Measurements from ENCODE around the gene RUSF1.
"Not testable (repeated sequence)": the region's sequence is repeated elsewhere in the genome, so short reads cannot be mapped to it uniquely, and the experiment has no call there.

The RUSF1 gene

GRCh38 chr16:31487720-31488467, 20.3 kb downstream of the RUSF1 start:
- no peak for TF ChIP-seq CTCF (IDR thresholded peaks at IDR 0.05; ENCODE audit: low read depth, low read length)
- in situ Hi-C loops (cut with HindIII; ENCODE audit: low sequenced_read_pairs), result no loop called here
- no peak for DNase-seq (ENCODE audit: low read depth, low spot score)
- H3K4me3 ChIP-seq (ENCODE audit: low read depth, low read length), result peak overlapping the region; percentile 45

GRCh38 chr16:31487071-31487719, 21.0 kb downstream of the RUSF1 start:
- in situ Hi-C loops (cut with HindIII; ENCODE audit: low sequenced_read_pairs), result no loop called here
- no peak for TF ChIP-seq CTCF (IDR thresholded peaks at IDR 0.05; ENCODE audit: low read depth, low read length)
- DNase-seq (ENCODE audit: low read depth, low spot score), result no peak
- H3K4me3 ChIP-seq (ENCODE audit: low read depth, low read length), result peak overlapping the region; percentile 45

DNA sequence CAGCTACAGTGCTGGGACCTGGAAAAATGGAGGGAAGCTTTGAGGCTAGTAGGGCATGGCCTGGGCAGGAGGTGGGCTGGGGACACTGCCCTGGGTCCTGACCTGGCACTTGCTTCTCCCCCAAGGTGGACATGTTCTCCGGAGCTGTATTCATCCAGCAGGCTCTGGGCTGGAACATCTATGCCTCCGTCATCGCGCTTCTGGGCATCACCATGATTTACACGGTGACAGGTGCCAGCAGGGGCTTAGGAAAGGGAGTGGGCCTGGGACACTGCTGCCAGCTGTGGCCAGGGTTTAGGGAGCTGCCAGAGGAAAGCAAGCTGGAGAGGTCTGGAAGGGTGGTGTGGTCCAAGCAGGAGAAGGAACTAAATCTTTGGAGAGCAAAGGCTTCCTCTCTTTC, 22.1 kb downstream of the RUSF1 start:
- no peak overlapping the region for H3K4me3 ChIP-seq (ENCODE audit: low read depth, low read length)
- no peak for DNase-seq (ENCODE audit: low read depth, low spot score)
- in situ Hi-C loops (cut with HindIII; ENCODE audit: low sequenced_read_pairs), result no loop called here
- TF ChIP-seq CTCF (IDR thresholded peaks at IDR 0.05; ENCODE audit: low read depth, low read length), result no peak

DNA sequence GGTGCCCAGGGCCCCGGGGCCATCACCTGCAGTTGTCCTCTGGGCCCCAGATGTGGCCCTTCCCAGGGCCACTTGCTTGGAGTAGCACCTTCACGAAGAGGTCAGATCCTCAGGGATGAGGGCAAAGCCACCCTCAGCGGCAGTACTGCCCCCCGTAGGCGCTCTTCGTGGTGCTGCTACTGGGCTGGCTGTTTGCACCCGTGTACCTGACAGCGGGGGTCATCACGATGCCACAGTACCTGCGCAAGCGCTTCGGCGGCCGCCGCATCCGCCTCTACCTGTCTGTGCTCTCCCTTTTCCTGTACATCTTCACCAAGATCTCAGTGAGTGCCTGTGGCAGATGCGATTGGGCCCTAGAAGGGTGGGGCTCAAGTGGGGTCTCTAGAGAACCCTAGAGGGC, 22.6 kb downstream of the RUSF1 start:
- in situ Hi-C loops (cut with HindIII; ENCODE audit: low sequenced_read_pairs), result no loop called here
- no peak for DNase-seq (ENCODE audit: low read depth, low spot score)
- H3K4me3 ChIP-seq (ENCODE audit: low read depth, low read length), result no peak overlapping the region
- TF ChIP-seq CTCF (IDR thresholded peaks at IDR 0.05; ENCODE audit: low read depth, low read length), result no peak

DNA sequence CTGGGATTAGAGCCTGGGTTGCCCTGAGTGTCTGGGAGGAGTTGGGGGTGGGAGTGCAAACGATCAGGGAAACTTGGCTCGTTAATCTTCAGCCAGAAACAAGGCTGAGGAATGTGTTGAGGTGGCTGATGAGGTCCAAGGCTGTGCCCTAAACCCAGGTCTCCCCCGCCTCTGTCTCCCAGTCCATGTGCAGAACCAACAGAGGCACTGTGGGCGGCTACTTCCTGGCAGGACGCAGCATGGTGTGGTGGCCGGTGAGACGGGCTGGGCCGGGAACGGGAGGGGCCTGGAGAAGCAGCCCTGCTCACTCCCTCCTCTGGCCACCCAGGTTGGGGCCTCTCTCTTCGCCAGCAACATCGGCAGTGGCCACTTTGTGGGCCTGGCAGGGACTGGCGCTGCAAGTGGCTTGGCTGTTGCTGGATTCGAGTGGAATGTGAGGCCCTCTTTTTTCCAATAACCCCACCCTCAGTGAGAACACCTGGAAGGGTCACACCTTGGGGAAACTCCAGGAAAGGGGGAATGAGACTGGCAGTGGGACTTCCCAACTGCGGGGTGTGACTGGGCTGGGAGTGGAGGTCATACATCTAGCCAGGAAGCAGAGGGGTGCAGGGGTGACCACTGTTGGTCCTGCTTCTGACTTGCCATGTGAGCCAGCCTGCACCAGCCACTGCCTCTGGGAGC, 23.6 kb downstream of the RUSF1 start:
- TF ChIP-seq CTCF (IDR thresholded peaks at IDR 0.05; ENCODE audit: low read depth, low read length), result no peak
- DNase-seq (ENCODE audit: low read depth, low spot score), result no peak
- no peak overlapping the region for H3K4me3 ChIP-seq (ENCODE audit: low read depth, low read length)
- in situ Hi-C loops (cut with HindIII; ENCODE audit: low sequenced_read_pairs), result no loop called here

GRCh38 chr16:31484048-31484447, 24.1 kb downstream of the RUSF1 start:
- DNase-seq (ENCODE audit: low read depth, low spot score); H3K4me3 ChIP-seq (ENCODE audit: low read depth, low read length); in situ Hi-C loops (cut with HindIII; ENCODE audit: low sequenced_read_pairs): not testable (repeated sequence)

GRCh38 chr16:31483081-31483480, 25.1 kb downstream of the RUSF1 start, which contains the start of gene SLC5A2:
TSS of gene SLC5A2 (plus strand) at chr16:31483123. CDS start at chr16:31483137, 14 bp downstream.
- DNase-seq (ENCODE audit: low read depth, low spot score), result no peak
- TF ChIP-seq CTCF (IDR thresholded peaks at IDR 0.05; ENCODE audit: low read depth, low read length), result no peak

More at GRCh38 chr16:31483081-31483480, 25.1 kb downstream of the RUSF1 start, which contains the start of gene SLC5A2:
- in situ Hi-C loops (cut with HindIII; ENCODE audit: low sequenced_read_pairs), result no loop called here
- H3K4me3 ChIP-seq (ENCODE audit: low read depth, low read length), result no peak within 1 kb of the TSS
